NCI-H2081 treated with DMSO at 0.1 percent for 48 hours (cell line): ENCODE measurements around the gene RAP1GDS1.
"Not testable (repeated sequence)": the region's sequence is repeated elsewhere in the genome, so short reads cannot be mapped to it uniquely, and the experiment has no call there.

Experiments used
- DNase-seq: peaks from one replicate; lab custom pipeline; 2025; lab: John Stamatoyannopoulos, UW

Gene RAP1GDS1

DNA sequence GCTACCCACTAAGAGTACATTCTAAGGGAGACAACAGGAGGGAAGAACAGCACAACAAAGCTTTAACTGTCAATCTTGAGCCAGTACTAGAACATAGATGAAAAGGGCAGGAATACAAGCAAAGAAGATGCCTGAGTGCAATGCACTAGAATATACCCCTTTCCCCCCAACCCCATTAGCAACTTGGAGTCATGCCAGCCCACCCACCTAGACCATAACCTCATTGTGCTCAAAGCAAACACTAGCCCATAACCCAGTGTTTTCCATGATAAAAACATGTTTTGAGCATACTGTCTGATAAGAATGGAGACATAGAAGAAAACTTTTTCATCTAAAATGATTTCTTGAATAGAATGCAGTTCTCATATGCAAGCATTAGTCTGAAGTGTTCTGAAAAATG, 183.2 kb downstream of the RAP1GDS1 start:
- DNase-seq = no peak

DNA sequence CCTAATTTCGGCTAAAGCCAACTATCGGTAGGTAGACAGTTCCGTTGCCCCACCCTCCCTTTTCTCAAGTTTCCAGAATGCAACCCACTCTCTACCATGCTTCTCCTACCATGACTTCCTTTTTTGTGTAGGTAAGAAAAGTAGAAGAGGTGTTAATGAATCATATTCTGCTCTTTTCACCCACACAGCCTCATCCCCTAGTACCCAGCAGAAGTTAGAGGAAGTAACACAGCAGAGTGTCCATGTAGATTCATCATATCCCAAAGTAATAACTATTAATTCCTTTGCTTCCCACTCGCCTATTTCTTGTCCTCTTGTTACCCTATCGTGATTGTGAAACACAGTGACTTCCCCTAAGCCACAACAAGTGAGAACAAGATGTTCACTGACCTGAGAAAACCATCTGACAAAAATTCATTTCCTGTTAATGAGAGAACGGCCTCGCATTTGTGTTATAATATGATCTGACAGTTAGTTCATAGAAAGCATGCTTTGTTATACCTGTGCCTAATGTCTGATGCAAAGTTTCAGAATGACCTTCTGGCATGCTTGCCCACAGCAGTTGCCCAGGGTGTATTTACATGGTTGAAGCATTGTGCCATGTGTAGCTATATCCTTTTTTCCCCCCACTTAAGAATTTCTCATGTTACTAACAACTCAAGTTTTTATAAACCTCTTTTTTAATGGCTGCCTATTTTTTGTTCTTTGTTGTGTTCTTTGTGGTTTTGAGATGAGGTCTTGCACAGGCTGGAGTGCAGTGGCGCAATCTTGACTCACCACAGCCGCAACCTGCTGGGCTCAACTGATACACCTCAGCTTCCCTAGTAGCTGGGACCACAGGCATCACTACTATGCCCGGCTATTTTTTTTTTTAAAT, 185.6 kb downstream of the RAP1GDS1 start:
- DNase-seq = no peak

DNA sequence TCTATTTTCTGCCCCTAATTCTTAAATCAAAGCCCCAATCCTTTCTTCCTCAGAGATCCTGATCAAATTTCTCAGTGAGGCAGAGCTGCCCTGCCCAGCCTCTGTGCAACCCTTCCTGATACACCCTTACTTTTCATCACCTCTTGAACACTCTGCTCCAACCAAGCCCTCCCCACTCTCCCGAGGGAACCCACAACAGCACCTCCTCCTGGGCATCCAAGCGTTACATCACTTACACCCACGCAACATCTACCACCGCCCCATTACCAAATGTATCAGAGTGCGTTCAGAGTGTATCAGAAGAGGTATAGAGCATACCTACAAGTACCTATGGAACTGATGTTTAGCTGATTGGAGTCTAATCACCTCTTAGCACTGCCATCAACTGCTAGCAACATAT, 186.5 kb downstream of the RAP1GDS1 start:
- no peak for DNase-seq

DNA sequence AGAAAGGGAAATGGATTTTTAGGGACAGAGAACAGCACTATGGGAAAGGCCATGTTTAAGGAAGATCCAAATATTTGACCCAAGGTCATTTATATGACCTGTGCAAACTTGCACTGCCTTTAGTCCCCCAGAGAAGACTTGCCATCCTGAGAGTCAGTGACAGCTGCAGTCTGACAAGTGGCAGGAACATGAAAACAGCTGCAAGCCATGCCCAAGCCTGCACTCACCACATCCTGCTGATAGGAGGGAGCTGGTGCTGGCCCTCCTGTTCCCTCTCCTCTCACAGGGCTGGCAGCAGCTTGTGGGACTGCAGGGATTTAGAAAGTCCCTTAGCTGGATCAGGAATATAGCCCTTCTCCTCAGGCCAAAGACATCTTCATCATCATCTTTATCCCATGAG, 187.7 kb downstream of the RAP1GDS1 start:
- no peak for DNase-seq

DNA sequence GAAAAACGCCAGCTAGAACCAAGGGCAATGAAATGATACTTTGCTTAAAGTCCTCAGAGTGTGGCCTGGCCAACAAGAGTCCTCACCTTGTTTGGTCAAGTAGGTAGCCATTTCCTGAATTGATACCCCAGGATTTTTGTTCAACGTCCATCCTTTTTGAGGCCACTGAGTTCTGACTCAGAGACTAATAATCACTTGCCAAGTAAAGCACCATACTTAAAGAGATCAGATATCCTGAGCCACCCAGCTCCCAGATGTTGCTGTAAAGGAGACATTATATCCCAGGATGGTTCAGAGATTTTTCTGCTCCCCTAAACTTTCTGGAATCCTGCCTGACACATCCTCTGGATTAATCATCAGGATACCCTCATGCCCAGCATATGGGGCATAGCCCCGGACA, 190.9 kb downstream of the RAP1GDS1 start:
- no peak for DNase-seq

DNA sequence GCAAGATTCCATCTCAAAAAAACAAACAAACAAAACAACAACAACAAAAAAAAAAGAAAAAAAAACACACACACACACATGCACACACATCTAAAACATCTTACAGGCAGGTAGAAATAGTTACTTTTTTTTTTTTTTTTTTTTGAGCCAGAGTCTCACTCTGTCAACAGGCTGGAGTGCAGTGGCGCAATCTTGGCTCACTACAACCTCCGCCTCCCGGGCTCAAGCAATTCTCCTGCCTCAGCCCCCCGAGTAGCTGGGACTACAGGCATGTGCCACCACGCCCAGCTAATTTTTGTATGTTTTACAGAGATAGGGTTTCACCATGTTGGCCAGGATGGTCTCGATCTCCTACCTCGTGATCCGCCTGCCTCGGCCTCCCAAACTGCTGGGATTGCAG, 196.2 kb downstream of the RAP1GDS1 start:
- DNase-seq = not testable (repeated sequence)

DNA sequence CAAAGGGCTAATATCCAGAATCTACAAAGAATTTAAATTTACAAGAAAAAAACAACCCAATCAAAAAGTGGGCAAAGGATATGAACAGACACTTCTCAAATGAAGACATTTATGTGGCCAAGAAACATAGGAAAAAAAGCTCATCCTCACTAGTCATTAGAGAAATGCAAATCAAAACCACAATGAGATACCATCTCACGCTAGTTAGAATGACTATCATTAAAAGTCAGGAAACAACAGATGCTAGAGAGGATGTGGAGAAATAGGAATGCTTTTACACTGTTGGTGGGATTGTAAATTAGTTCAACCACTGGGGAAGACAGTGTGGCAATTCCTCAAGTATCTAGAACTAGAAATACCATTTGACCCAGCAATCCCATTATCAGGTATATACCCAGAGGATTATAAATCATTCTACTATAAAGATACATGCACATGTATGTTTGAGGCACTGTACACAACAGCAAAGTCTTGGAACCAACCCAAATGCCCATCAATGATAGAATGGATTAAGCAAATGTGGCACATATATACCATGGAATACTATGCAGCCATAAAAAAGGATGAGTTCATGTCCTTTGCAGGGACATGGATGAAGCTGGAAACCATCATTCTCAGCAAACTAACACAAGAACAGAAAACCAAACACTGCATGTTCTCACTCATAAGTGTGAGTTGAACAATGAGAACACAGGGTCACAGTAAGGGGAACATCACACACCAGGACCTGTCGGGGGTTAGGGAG, 200.1 kb downstream of the RAP1GDS1 start:
- DNase-seq = not testable (repeated sequence)

DNA sequence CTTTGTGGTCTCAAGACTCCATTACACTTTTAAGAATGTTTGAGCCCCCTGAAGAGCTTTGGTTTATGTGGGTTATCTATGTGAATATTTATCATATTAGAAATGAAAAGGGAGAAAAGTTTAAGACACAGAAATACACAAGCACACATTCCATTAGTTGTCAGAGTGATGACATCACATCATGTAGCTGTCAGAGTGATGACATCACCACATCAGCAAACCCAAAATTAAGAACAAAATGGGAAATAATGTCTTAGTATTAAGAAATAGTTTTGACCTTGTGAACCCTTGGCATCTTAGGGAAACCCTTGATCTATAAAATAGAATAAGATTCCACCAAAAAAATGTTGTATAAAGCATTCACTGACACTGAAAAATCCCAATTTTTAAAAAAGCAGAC, 201.3 kb downstream of the RAP1GDS1 start:
- DNase-seq = no peak

DNA sequence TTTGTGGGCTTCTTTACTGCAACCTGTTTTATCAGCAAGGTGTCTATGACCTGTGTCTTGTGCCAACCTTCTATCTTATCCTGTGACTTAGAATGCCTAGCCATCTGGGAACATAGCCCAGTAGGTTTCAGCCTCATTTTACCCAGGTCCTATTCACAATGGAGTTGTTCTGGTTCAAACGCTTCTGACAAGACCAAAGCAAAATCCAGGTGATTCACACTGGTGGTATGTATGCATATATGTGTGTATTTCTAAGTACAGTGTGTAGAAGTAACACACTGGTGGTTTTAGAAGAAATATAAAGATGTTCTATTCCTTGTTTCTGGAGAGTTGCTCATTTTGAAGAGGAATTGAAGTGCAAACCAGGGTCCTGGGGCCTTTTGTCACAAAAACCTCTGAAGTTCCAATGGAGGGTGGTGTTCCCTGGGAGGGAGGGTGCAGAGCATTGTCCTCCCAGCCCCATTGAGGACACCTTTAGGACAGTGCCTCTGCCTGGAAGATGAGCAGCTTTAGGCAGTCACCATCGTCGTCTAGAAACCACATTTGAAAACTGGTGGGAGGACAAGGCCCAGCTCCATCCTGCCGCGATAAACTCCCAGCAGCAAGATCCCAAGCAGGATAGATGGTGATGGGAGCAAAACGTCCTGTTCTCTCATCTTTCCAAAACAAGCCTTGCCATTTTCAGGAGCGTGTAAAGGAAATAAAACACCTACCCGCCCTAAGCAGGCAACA, 205.8 kb downstream of the RAP1GDS1 start:
- DNase-seq = no peak

DNA sequence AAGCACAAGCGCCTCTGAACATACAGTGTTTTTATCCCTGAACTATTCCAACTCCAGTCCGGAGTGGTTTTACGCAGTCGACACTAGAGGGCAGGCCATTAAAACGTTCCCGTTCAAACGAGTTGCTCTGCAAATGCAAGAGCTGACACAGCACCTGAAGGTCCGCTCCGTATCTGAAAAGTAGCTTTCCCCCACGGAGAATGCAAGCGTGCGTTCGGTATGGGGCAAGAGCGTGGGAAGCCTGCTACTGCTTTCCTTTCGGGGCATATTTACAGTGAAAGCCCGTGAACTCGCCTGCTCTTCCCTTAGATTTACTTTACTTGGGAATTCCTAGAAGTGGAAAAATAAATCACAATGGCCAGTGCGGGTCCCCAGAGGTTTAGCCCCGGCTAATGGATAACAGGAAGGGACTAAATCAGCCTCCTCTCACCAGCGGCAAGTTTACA, 206.5 kb downstream of the RAP1GDS1 start:
- DNase-seq = no peak

DNA sequence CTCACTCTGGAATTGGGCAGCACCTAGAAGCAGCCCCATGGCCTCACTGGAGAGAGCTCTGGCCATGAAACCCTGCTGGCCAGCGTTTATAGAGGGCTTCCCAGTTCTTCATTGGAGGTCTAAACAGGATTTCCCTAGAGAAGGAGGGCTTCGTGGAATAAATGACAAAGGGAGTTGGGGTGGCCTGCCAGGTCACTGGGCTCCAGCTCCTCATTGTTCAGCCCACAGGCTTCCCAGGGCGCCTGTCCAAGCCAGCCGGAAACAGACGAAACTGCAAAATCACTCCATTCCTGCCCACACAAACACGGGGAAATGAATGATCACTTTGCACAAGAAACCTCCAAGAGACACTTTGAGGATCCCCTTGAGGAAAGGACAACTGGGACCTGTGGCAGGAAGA, 207.5 kb downstream of the RAP1GDS1 start:
- no peak for DNase-seq

DNA sequence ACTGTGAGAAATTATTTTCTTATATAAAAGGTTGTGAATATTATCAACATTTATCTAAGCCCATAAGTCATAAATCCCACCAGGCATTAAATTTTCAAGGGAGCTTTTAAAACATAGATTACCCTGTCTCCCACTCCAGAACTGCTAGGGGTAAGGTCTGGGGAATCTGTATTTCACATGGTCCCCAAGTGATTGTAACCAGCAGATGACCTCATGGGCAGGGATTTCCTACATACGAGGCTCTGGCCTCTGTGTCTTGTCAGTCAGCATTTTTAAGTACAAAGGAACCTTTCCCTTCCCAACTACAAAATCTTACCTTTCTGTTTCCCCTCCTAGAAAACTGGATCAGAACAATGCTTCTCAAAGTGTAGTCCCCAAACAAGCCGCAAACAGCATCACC, 208.6 kb downstream of the RAP1GDS1 start:
- DNase-seq = no peak

DNA sequence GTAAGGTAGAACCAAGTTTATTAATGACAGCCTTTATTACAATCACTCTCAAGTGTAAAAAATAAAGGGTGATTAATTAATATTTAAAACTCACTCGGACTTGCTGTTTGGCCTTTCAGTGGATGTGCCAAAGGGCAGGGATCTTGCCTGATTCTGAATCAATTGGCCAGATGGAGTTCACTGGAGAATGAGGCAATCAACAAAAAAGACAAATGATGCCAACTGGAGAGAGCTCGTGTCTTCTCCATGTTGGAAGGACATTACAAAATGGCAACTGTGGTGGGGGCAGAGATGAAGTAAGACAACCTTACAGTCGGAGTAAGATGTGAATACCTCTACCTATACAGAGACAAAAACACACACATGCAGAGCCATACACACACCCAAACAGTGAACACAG, 209.2 kb downstream of the RAP1GDS1 start:
- DNase-seq = no peak

DNA sequence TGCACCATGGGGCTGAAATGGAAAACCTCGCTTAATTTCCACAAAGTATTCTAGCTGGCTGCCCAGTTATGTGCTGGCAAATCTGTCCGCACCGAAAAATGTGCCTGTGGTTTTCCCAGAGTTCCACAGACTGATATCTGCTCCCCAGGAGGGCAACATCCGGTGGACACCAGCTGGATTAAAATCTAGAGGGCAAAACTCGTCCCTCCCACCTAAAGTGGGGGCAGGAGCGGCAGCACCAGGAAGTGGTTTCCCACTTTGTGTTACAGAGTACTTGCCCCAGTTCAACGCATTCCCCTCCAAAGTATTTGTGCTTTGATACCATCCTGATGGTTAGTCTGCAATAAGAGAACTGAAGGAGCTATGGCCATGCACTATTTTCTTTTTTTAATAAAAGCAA, 209.6 kb downstream of the RAP1GDS1 start:
- DNase-seq = no peak

DNA sequence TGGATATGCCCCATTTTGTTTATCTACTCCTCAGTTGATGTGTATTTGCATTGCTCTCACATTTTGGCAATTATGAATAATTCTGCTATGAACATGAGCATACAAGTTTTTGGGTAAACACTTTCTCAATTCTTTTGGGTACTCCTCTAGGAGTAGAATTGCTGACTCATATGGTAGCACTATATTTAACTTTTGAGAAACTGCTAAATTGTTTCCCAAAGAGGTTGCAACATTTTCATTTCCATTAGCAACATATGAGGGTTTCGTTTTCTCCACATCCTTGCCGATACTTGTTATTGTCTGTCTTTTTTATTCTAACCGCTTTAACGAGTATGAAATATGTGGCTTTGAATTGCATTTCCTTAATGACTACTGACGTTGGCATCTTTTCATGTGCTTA, 211.9 kb downstream of the RAP1GDS1 start:
- DNase-seq = no peak

DNA sequence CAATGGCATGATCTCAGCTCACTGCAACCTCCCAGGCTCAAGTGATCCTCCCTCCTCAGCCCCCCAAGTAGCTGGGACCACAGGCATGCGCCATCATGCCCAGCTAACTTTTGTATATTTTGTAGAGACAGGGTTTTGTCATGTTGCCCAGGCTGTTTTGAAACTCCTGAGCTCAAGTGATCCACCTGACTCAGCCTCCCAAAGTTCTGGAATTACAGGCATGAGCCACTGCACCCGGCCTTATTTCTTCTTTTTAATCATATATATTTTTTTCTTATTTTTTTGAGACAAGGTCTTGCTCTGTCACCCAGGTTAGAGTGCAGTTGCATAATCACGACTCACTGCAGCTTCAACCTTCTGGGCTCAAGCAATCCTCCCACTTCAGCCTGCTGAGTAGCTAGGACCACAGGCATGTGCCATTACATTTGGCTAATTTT, 213.2 kb downstream of the RAP1GDS1 start:
- DNase-seq = no peak

DNA sequence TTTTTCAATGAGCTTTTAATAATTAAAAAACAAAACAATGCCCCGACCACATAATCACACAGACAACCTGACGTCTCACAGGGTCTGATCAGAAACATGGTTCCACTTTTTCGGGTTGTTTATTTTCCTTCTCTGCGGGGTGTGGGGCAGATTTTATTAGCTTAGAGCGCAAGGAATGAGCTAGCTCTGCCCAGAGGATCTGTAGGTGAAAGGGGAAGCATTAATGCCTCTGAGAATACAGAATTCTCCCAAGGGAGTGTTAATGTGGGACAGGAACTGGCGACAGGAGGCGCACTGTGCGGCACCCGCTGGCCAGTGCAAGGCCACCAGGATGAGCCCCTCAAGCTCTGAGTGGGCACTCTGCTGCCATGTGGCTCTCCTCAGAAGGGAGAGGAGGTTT, 215.7 kb downstream of the RAP1GDS1 start:
- no peak for DNase-seq

DNA sequence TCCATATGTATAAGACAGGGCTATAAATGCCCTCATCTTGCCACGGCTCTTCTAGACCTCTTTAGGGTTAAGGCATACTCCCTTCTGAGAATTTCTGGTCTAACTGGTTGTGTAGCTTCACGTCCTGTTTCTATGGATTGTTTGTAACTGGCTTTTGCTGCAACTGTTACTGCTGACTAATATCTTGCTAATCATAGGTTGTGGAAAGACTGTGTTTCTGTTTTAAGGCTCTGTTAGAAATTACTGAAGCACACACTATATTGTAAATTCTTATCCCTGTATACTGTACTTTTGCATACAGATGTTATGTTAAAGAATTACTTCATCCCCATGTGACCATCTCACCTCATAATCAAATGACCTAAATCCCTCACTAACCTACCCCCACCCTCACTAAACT, 218.4 kb downstream of the RAP1GDS1 start:
- DNase-seq = not testable (repeated sequence)

DNA sequence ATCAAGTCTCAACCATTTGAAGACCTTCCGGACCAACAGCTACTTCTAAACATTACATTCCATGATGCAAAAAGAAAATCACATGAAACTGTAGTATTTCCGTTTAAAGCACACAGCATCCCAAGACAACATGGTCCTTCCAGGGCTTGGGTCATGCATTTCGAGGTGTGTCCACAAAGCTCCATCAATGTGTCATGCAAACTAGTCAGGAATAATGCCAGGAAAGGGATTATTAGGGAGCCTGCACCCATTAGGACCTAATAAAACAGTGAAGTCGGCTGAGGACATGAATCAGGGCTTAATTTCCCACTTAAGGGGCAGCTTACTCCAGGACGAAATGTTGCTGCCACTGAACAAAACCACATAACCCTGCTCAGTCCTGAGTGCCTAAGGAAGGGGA, 219.4 kb downstream of the RAP1GDS1 start:
- no peak for DNase-seq

DNA sequence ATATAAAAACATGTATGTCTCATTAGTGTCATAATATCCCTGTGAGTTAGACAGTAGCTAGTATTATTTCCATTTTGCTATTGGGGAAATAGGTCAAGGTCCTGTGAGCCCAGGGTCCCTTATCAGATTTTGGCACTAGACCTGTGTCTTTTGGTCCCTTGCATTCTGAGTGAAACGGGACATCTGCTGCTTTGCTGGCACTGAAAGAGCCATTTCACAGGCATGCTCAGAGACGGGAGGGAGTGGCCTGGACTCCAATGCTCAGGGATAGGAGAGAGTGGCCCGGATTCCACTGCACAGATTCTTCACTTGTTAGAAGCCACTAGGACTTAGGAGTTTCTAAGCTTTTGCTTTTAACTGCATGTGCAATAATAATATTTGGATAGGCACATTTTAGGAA, 220.0 kb downstream of the RAP1GDS1 start:
- no peak for DNase-seq

DNA sequence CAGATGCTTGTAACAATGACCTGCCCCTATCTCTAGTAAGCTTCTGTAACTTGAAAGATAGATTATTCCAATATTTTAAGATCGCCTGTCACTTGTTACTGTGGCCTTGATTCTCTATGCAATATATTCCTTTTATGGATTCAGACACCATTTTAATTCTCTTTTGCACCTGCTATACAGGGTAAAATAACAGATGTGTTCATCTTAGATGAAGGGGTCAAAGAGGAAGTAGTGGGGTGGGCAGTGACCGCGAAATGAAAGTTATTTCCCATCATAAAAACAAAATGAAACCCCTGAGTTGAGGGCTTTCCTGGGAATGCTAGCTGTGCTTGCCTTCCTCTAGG, 221.3 kb downstream of the RAP1GDS1 start:
- no peak for DNase-seq
